GM10248 (cell line): Measurements from ENCODE around the gene CCDC71L.

Experiments used
- CTCF ChIA-PET: fragments of 300-600 bp; sonication (Branson Sonifier 250); formaldehyde crosslinking; extraction: SDS; loops from one replicate; lab custom pipeline; 2021; ENCODE audit warnings: antibody characterized with exemption; lab: Yijun Ruan, JAX
- POLR2A ChIA-PET: fragments of 350-650 bp; sonication (Branson Sonifier 250); formaldehyde crosslinking; extraction: SDS; loops from one replicate; lab custom pipeline; 2020; ENCODE audit warnings: antibody characterized with exemption; lab: Yijun Ruan, JAX
- DNase-seq: peaks from one replicate; pipeline ENCODE4 v3.0.0; 2012; ENCODE audit errors: extremely low spot score
- TF ChIP-seq, protein P1 (sequence below): IDR thresholded peaks from 2 replicates; pipeline ENCODE4 v1.5.1; 2012; ENCODE audit warnings: mild to moderate bottlenecking, low read depth; ENCODE audit errors: extremely low read depth, missing control alignments, control extremely low read depth

Gene CCDC71L

DNA sequence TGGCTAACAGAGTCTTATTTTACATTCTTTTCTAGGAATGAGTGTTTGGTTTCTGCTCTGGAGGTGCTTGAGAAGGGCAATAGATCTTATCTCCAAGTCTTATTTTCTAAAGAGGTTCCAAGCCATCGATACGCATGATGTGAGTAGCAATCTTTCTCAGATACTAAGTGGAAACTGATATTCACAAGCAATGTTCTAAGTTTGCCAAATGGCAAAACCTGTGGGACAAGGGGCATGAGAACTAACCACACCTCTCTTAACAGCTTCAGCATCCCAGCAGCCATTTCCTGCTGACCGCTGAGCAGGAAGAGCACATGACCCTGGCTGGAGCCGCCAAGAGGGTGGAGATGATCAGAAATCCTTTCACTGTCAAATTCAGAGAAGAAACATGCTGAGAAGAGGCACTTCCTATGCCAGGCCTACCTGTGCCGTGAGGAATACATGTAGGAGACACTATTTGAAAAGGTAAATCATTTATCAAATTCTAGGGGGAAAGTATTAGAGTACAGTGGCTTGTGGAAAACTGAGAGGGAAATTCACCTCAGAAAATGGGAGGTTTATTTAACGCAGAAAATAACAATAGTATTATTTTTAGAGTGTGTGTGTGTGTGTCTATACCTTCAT, 35.2 kb downstream of the CCDC71L start:
- DNase-seq, result no peak
- TF ChIP-seq, protein P1, sequence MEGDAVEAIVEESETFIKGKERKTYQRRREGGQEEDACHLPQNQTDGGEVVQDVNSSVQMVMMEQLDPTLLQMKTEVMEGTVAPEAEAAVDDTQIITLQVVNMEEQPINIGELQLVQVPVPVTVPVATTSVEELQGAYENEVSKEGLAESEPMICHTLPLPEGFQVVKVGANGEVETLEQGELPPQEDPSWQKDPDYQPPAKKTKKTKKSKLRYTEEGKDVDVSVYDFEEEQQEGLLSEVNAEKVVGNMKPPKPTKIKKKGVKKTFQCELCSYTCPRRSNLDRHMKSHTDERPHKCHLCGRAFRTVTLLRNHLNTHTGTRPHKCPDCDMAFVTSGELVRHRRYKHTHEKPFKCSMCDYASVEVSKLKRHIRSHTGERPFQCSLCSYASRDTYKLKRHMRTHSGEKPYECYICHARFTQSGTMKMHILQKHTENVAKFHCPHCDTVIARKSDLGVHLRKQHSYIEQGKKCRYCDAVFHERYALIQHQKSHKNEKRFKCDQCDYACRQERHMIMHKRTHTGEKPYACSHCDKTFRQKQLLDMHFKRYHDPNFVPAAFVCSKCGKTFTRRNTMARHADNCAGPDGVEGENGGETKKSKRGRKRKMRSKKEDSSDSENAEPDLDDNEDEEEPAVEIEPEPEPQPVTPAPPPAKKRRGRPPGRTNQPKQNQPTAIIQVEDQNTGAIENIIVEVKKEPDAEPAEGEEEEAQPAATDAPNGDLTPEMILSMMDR, result no peak
- CTCF ChIA-PET, result no interaction called here
- POLR2A ChIA-PET, result no interaction called here

DNA sequence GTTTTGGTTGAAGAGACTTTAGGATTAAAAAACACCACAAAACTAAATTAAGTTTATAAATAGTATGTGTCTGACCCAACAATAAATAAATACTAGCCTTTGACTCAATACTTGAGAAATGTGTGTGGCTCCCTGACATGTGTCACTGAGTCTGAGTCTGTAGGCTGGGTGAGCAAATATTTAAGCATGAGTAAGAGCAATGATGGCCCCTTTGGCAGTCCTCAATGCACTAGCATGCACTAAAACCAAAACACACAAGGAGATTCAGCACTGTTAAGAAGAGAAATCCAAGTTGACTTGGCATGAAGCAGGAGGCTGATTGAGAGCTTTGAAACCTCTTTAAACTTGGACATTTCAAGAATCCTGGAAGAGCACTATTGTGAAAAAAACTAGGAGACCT, 37.1 kb downstream of the CCDC71L start:
- TF ChIP-seq, protein P1, result no peak
- POLR2A ChIA-PET, result no interaction called here
- CTCF ChIA-PET, result no interaction called here
- no peak for DNase-seq

DNA sequence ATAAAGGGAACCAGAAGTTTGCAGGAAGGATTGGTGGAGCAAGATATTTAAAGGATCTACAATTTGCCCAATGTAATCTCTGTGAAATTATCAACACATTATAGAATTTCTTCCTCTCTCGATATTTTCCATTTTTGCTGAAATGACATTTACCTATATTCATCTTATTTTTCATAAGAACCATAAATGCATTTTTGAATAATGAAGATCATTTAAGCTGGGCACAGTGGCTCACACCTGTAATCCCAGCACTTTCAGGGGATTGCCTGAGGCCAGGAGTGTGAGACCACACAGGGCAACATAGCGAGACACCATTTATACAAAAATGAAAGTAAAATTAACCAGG, 37.7 kb downstream of the CCDC71L start:
- DNase-seq, result no peak
- POLR2A ChIA-PET, result no interaction called here
- CTCF ChIA-PET, result interaction anchor here (1.5 kb wide), 1 partner anchor 16 kb away, joined by 3 read pairs; no protein-coding TSS in a partner anchor
- TF ChIP-seq, protein P1, result no peak

DNA sequence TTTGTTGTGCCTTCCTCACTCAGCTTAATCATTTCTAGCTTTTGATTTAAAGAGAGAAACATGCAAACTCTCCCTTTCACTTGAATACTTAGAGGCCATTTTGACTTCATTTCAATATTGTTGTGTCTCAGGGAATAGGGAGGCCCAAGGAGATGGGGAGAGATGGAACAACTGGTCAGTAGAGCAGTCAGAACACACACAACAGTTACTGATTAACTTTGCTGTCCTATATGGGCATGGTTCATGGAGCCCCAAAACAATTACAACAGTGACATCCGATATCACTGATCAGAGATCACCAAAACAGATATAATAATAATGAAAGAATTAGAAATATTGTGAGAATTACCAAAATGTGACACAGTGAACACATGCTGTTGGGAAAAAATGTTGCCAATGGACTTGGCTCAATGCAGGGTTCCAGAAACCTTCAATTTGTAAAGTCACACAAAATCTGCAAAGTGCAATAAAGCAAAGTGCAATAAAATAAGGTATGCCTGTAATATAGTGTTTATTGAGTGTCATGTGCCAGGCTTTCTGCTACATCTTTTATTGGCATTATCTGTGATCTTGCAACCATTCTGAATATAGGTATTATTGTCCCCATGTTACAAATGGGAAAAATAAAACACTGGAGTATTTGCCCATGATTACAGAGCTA, 38.2 kb downstream of the CCDC71L start:
- POLR2A ChIA-PET, result interaction anchor here (0.6 kb wide), 1 partner anchor 983 kb away, joined by 4 read pairs; no protein-coding TSS in a partner anchor
- DNase-seq, result no peak
- CTCF ChIA-PET, result interaction anchor here (0.9 to 1.5 kb wide), 5 partner anchors 12 to 446 kb away, joined by 3 to 7 read pairs (median 4); no protein-coding TSS in a partner anchor
- TF ChIP-seq, protein P1, result no peak

DNA sequence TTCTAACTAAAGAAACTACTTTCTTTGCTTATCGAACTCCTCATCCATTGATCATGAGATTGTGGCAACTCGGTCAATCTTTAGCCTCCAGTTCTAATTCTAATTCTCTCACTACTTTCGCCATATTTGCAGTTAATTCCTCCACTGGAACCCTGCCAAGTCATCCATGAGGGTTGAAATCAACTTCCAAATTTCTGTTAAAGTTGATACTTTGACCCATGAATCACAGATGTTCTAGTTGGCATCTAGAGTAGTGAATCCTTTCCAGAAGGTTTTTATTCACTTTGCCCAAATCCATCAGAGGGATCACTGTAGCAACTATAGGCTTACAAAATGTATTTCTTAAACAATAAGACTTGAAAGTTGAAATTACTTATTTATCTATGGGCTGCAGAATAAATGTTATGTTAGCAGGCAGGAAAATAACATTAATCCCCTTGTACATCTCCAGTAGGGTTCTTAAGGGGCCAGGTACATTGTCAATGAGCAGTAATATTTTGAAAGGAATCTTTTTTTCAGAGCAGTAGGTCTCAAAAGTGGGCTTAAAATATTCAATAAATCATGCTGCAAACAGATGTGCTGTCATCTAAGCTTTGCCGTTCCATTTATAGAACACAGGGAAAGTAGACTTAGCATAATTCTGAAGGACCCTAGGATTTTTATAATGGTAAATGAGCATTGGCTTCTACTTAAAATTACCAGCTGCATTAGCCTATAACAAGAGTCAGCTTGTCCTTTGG, 39.4 kb downstream of the CCDC71L start:
- ChIA-PET POLR2A (no interaction called here), CTCF (interaction anchor here (0.9 to 1.5 kb wide), 4 partner anchors 13 to 445 kb away, joined by 4 to 7 read pairs (median 4); no protein-coding TSS in a partner anchor)
- DNase-seq, result no peak
- TF ChIP-seq, protein P1, result no peak

DNA sequence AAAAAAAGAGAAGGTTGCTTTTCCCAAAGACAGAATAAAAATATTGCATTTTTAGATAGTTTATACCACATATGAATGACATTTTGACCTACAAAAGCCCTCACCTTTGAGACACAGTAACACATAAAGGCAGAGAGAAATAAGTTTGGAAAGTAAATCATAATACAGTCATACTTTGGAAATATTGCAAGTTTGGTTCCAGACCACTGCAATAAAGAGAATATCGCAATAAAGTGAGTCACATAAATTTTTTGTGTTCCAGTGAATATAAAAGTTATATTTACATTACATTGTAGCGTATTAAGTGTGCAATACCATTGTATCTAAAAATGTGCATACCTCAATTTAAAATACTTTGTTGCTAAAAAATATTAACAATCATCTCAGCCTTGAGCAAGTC, 40.3 kb downstream of the CCDC71L start:
- TF ChIP-seq, protein P1, result no peak
- CTCF ChIA-PET, result interaction anchor here (1.1 kb wide), 1 partner anchor 22 kb away, joined by 3 read pairs; no protein-coding TSS in a partner anchor
- no peak for DNase-seq
- POLR2A ChIA-PET, result no interaction called here
